IPS-20b (cell line): ENCODE data around the gene IGLL5.

Source experiments
- H3K27ac ChIP-seq: one replicate; pipeline ENCODE4 v1.5.1; 2013; ENCODE audit warnings: low read length
- H3K27me3 ChIP-seq: 2 replicates; pipeline ENCODE4 v1.6.1; 2013; ENCODE audit warnings: mild to moderate bottlenecking, low read length, inconsistent platforms; ENCODE audit not compliant: insufficient read depth
- H3K36me3 ChIP-seq: 2 replicates; pipeline ENCODE4 v1.6.1; 2013; ENCODE audit warnings: low read depth, mild to moderate bottlenecking, inconsistent platforms, low read length, moderate library complexity; ENCODE audit not compliant: insufficient read depth
- H3K4me1 ChIP-seq: 2 replicates; pipeline ENCODE4 v1.6.1; 2013; ENCODE audit warnings: mild to moderate bottlenecking, control low read depth, inconsistent platforms, low read length, moderate library complexity; ENCODE audit not compliant: insufficient read depth
- H3K4me3 ChIP-seq: 2 replicates; pipeline ENCODE4 v1.5.1; 2013; ENCODE audit warnings: mild to moderate bottlenecking, low read length, inconsistent platforms
- H3K9ac ChIP-seq: 2 replicates; pipeline ENCODE4 v1.6.1; 2013; ENCODE audit warnings: low read depth, mild to moderate bottlenecking, inconsistent platforms, low read length, moderate library complexity
- H3K9me3 ChIP-seq: 2 replicates; pipeline ENCODE4 v1.6.1; 2013; ENCODE audit warnings: mild to moderate bottlenecking, low read depth, low read length, inconsistent platforms; ENCODE audit not compliant: insufficient read depth

The IGLL5 gene

DNA sequence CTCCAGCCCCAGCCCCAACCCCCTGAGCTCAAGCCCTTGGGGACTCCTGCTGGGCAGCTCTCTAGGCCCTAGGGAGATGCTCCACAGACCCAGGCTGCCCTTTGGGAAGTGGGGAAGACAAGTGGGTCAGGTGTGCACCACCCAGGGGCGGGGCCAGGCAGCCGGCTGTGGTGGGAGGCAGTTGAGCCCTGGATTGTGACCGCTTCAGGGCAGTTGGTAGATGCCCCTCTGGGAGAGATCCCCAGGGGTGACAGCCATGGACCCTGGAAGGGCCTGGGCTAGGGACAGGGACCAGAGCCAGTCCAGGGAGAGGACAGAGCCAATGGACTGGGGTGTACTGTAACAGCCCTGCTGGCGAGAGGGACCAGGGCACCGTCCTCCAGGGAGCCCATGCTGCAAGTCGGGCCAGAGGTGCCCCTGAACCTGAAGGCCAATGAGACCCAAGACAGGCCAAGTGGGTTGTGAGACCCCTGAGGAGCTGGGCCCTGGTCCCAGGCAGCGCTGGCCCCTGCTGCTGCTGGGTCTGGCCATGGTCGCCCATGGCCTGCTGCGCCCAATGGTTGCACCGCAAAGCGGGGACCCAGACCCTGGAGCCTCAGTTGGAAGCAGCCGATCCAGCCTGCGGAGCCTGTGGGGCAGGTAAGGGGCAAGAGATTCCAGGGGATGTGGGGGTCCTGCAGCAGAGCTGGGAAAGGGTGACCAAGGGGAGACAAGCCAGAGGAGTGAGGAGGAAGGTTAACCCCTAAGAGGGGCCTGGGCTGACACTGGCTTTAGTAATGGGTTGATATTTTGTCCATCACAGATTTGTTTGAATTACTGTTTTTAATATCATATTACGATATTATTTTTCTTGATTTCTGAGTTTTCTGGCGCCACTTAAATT lies at the start of gene IGLL5:
Gene IGLL5, plus strand, starts transcription at position 196 of the 883 bp plus-strand sequence. Its CDS starts 238 bp downstream, at position 434.
- Histone ChIP-seq H3K4me1 (no peaks in the 10 kb centered on the region), H3K27ac (no peak within 1 kb of the TSS), H3K27me3 (peaks cover 78% of the 10 kb centered on the region), H3K9me3 (no peaks in the 10 kb centered on the region), H3K4me3 (no peak within 1 kb of the TSS), H3K9ac (no peak within 1 kb of the TSS), H3K36me3 (no peaks in the 10 kb centered on the region)

- Histone ChIP-seq H3K4me3 (no peak overlapping the region), H3K9ac (no peak overlapping the region), H3K27me3 (peaks cover 78% of the 10 kb centered on the region), H3K4me1 (no peaks in the 10 kb centered on the region), H3K36me3 (no peaks in the 10 kb centered on the region), H3K9me3 (no peaks in the 10 kb centered on the region), H3K27ac (no peak overlapping the region)
These were observed 49.3 kb upstream of the IGLL5 start for GRCh38 chr22:22838148-22838786.

DNA sequence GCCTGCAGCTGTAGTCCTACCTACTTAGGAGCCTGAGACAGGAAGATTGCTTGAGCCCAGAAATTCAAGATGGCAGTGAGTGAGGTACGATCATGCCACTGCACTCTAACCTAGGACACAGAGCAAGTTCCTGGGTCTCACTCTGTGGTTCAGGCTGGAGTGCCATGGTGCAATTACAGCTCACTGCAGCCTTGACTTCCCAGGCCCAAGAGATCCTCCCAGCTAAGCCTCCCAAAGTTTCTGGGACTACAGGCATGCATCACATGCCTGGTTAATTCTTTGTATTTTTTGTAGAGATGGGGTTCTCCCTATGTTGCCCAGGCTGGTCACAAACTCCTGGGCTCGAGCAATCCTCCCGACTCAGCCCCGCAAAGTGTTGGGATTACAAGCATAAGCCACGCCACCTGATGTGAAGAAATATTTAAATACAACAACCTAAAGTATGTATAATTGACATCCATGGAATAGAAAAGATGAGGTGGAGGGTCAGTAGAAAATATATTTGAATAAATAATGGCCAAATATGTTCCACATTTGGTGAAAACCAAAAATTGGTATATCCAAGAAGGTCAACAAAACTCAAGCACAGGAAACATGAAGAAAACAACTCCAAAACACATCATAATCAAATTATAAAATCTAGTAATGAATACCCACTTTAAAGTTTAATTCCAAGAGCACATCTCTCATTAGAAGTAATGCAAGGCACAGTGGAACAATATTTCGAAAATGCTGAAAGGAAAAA lies 47.9 kb upstream of the IGLL5 start:
- Histone ChIP-seq H3K9ac (no peak overlapping the region), H3K4me3 (no peak overlapping the region), H3K27me3 (peaks cover 73% of the 10 kb centered on the region), H3K4me1 (no peaks in the 10 kb centered on the region), H3K36me3 (no peaks in the 10 kb centered on the region), H3K9me3 (no peaks in the 10 kb centered on the region), H3K27ac (no peak overlapping the region)

- Histone ChIP-seq H3K9me3 (no peaks in the 10 kb centered on the region), H3K4me1 (no peaks in the 10 kb centered on the region), H3K36me3 (no peaks in the 10 kb centered on the region), H3K4me3 (no peak overlapping the region), H3K27me3 (peaks cover 70% of the 10 kb centered on the region), H3K9ac (no peak overlapping the region), H3K27ac (no peak overlapping the region)
These were observed 46.8 kb upstream of the IGLL5 start for GRCh38 chr22:22840780-22841179.

DNA sequence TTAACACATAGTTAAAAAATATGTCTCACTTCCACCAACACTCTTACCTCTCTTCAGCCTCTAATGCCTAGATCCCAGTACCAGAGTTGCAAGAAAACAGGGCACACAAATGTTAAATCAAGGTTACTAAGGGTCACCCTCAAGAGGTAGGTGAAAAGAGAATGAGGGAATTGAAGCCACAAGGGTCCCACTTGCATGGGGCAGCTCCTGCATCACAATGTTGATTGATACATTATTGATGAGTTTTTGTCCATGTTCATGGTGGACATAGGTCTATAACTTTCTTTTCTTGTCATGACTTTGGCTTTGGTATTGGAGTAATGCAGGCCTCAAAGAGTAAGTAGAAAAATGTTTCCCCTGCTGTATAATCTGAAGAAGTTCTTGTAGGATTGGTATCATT lies 46.0 kb upstream of the IGLL5 start:
- Histone ChIP-seq H3K27me3 (peaks cover 69% of the 10 kb centered on the region), H3K27ac (no peak overlapping the region)

DNA sequence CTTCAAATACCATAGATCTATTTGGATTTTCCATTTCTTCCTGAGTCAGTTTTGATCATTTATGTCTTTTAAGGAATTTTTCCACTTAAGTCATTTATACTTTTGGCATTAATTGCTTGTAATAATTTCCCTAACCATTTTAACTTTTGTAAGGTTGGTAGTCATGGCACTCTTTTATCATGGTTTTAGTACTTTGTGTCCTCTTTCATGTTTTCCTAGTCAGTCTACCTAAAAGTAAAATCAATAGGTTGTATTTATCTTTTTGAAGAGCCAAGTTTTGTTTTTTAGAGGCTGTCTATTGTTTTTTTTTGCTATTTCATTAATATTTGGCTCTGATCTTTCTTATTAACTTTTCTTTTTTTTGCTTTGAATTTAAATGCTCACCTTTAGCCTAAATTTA lies 45.5 kb upstream of the IGLL5 start:
- Histone ChIP-seq H3K36me3 (no peaks in the 10 kb centered on the region), H3K4me3 (no peak overlapping the region), H3K27me3 (peaks cover 71% of the 10 kb centered on the region), H3K27ac (no peak overlapping the region), H3K9me3 (no peaks in the 10 kb centered on the region), H3K9ac (no peak overlapping the region), H3K4me1 (no peaks in the 10 kb centered on the region)

More for the DNA sequence above, 46.0 kb upstream of the IGLL5 start:
- Histone ChIP-seq H3K9me3 (no peaks in the 10 kb centered on the region), H3K36me3 (no peaks in the 10 kb centered on the region), H3K4me3 (no peak overlapping the region), H3K4me1 (no peaks in the 10 kb centered on the region), H3K9ac (no peak overlapping the region)

DNA sequence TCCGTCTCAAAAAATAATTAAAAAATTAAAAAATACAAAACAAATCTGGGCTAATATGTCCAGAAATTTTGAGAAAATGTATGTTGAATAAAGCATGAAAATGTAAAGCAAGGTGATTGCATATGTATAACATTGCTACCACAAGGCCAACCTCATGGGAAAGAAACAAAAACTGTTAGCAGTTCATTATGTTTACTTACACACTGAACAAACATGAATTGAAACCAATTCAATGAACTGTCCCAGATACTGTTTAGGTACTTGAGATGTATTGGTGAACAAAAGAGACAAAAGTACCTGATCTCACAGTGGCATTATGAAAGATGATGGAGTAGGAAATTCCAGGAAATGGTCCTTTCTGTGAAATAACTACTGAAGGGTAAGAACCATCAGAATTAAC lies 43.8 kb upstream of the IGLL5 start:
- Histone ChIP-seq H3K36me3 (no peaks in the 10 kb centered on the region), H3K27me3 (peaks cover 76% of the 10 kb centered on the region), H3K27ac (no peak overlapping the region), H3K9ac (no peak overlapping the region), H3K4me3 (no peak overlapping the region), H3K9me3 (no peaks in the 10 kb centered on the region), H3K4me1 (no peaks in the 10 kb centered on the region)

GRCh38 chr22:22847241-22847640 lies 40.4 kb upstream of the IGLL5 start:
- H3K27ac ChIP-seq, result no peak overlapping the region

GRCh38 chr22:22848364-22848866 lies 39.2 kb upstream of the IGLL5 start:
- no peaks in the 10 kb centered on the region for H3K9me3 ChIP-seq
- H3K27me3 ChIP-seq, result peaks cover 86% of the 10 kb centered on the region
- H3K4me1 ChIP-seq, result no peaks in the 10 kb centered on the region
- no peak overlapping the region for H3K9ac ChIP-seq
- no peak overlapping the region for H3K4me3 ChIP-seq
- H3K36me3 ChIP-seq, result no peaks in the 10 kb centered on the region
- no peak overlapping the region for H3K27ac ChIP-seq

More at GRCh38 chr22:22847241-22847640, 40.4 kb upstream of the IGLL5 start:
- Histone ChIP-seq H3K36me3 (no peaks in the 10 kb centered on the region), H3K27me3 (peaks cover 78% of the 10 kb centered on the region), H3K4me3 (no peak overlapping the region), H3K9ac (no peak overlapping the region), H3K9me3 (no peaks in the 10 kb centered on the region), H3K4me1 (no peaks in the 10 kb centered on the region)

- H3K4me3 ChIP-seq, result no peak overlapping the region
- no peak overlapping the region for H3K27ac ChIP-seq
- no peak overlapping the region for H3K9ac ChIP-seq
- H3K4me1 ChIP-seq, result no peaks in the 10 kb centered on the region
- peaks cover 88% of the 10 kb centered on the region for H3K27me3 ChIP-seq
- H3K9me3 ChIP-seq, result no peaks in the 10 kb centered on the region
- no peaks in the 10 kb centered on the region for H3K36me3 ChIP-seq
These were observed 37.7 kb upstream of the IGLL5 start for GRCh38 chr22:22849640-22850610.

DNA sequence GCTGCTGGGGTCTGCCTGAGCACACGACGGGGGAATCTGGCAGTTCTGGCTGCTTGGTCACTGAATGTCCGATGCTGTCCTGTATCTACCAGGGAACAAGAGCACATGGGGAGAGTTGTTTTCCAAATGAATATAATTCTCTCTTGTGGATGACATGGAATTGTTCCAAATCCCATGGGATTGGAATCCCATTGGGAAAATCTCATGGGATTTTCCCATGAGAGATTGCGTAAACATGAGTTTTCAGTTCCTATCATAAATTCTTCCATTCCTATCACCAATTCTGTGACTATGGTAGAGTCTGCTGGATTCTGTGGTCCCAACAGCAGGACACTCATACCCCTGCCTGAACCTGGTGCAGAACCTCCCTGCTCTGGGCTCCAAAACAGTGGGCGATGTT lies 35.6 kb upstream of the IGLL5 start:
- Histone ChIP-seq H3K9me3 (no peaks in the 10 kb centered on the region), H3K36me3 (no peaks in the 10 kb centered on the region), H3K9ac (no peak overlapping the region), H3K4me1 (no peaks in the 10 kb centered on the region), H3K27me3 (peaks cover 76% of the 10 kb centered on the region), H3K27ac (no peak overlapping the region), H3K4me3 (no peak overlapping the region)
